GM12891 (cell line): ENCODE results near the gene ADPRM.

Experiments
- POLR2A ChIP-seq: IDR thresholded peaks from 2 replicates; pipeline ENCODE4 v1.6.1; 2011; ENCODE audit warnings: low read depth, low read length, control low read depth
- POLR2AphosphoS5 ChIP-seq: IDR thresholded peaks from 2 replicates; pipeline ENCODE4 v1.6.1; 2011; ENCODE audit warnings: low read depth, low read length, control low read depth
- SPI1 ChIP-seq: IDR thresholded peaks from 2 replicates; pipeline ENCODE4 v1.6.1; 2011; ENCODE audit warnings: low read depth, low read length, control low read depth
- TAF1 ChIP-seq: IDR thresholded peaks from 2 replicates; pipeline ENCODE4 v1.6.1; 2011; ENCODE audit warnings: low read depth, low read length, control low read depth

DNA sequence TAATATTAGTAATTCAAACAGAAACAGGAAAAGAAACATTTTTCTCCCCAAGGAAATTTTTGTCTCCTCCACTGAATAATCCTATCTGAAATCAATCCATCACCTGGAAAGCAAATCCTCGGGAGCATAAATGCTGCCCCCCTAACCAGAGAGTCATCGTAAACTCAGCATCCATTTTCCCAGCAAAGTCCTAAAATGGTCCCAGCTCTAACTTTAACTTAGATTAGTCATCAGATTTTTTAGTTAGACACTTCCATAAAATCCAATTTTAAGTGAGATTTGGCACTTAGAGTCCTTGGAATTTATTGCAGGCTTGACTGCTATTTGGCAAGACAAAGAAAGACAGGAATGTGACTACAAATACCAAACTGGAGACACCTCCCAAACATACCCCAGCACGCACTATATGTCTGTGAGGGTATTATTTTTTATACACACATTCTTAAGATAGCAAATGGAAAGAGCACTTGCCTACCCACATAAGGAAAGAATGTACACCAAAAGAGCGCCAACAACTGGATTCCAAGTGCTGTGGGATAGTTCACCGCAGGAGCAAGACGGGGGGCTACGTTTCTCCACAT is 15.4 kb upstream of the ADPRM start:
- TF ChIP-seq POLR2A = no peak
- no peak for TF ChIP-seq TAF1
- no peak for TF ChIP-seq POLR2AphosphoS5
- TF ChIP-seq SPI1 = no peak
